UCSD-AML1 (cell line): Measurements from ENCODE around the gene PDGFD.
"Not testable (repeated sequence)": the region's sequence is repeated elsewhere in the genome, so short reads cannot be mapped to it uniquely, and the experiment has no call there.

Experiments
- DNase-seq: peaks from one replicate; lab custom pipeline; 2025; ENCODE audit not compliant: unreplicated experiment; lab: John Stamatoyannopoulos, UW

PDGFD gene

GRCh38 chr11:104057908-104058307 lies 106.0 kb downstream of the PDGFD start:
- no peak for DNase-seq

GRCh38 chr11:104055596-104055995 lies 108.4 kb downstream of the PDGFD start:
- DNase-seq: no peak

GRCh38 chr11:104054911-104055529 lies 108.9 kb downstream of the PDGFD start:
- no peak for DNase-seq

GRCh38 chr11:104053743-104054478 lies 110.0 kb downstream of the PDGFD start:
- no peak for DNase-seq

GRCh38 chr11:104051778-104052177 lies 112.2 kb downstream of the PDGFD start:
- DNase-seq: no peak

GRCh38 chr11:104049116-104049515 lies 114.8 kb downstream of the PDGFD start:
- no peak for DNase-seq

- not testable (repeated sequence) for DNase-seq
Measured at GRCh38 chr11:104046858-104047257, 117.1 kb downstream of the PDGFD start.

GRCh38 chr11:104046331-104046730 lies 117.6 kb downstream of the PDGFD start:
- DNase-seq: no peak

- no peak for DNase-seq
Measured at GRCh38 chr11:104043678-104044239, 120.2 kb downstream of the PDGFD start.

GRCh38 chr11:104043142-104043541 lies 120.8 kb downstream of the PDGFD start:
- no peak for DNase-seq

GRCh38 chr11:104041792-104042191 lies 122.2 kb downstream of the PDGFD start:
- DNase-seq: no peak

- DNase-seq: no peak
Measured at GRCh38 chr11:104036995-104037394, 127.0 kb downstream of the PDGFD start.

- DNase-seq: no peak
Measured at GRCh38 chr11:104036588-104036987, 127.4 kb downstream of the PDGFD start, which contains the start of gene DDI1. DDI1 (plus strand) TSS chr11:104036640; CDS start chr11:104036823, 183 bp downstream.

- no peak for DNase-seq
Measured at GRCh38 chr11:104033561-104033960, 130.4 kb downstream of the PDGFD start.

- DNase-seq: no peak
Measured at GRCh38 chr11:104033134-104033533, 130.8 kb downstream of the PDGFD start.

- DNase-seq: no peak
Measured at GRCh38 chr11:104028476-104029263, 135.3 kb downstream of the PDGFD start.

GRCh38 chr11:104024572-104024971 lies 139.4 kb downstream of the PDGFD start:
- no peak for DNase-seq

- no peak for DNase-seq
Measured at GRCh38 chr11:104015649-104016415, 148.1 kb downstream of the PDGFD start.

GRCh38 chr11:104011044-104011443 lies 152.9 kb downstream of the PDGFD start:
- DNase-seq: no peak

- no peak for DNase-seq
Measured at GRCh38 chr11:104009744-104010143, 154.2 kb downstream of the PDGFD start.
